Left ventricle myocardium inferior (tissue), 1 donor: Measurements from ENCODE around the gene TBX2. TPM values are rescaled to one million over a fixed set of nuclear protein-coding genes. Genes with fewer than 3 reads are reported as not detected.

Experiments
- DNase-seq: peaks from one replicate; pipeline ENCODE4 v3.0.0-alpha.2; 2020
- H3K27ac ChIP-seq: fragments of 200-600 bp; replicated peaks from 2 replicates; pipeline ENCODE4 v1.8.0; 2021
- H3K27me3 ChIP-seq: fragments of 200-600 bp; 2 replicates; pipeline ENCODE4 v1.8.0; 2021; ENCODE audit warnings: low read depth
- H3K36me3 ChIP-seq: fragments of 200-600 bp; 2 replicates; pipeline ENCODE4 v1.8.0; 2021
- H3K4me1 ChIP-seq: fragments of 200-600 bp; 2 replicates; pipeline ENCODE4 v1.8.0; 2021
- H3K4me3 ChIP-seq: fragments of 200-600 bp; 2 replicates; pipeline ENCODE4 v1.8.0; 2021; ENCODE audit warnings: mild to moderate bottlenecking, moderate library complexity
- H3K9me3 ChIP-seq: fragments of 200-600 bp; replicated peaks from 2 replicates; pipeline ENCODE4 v1.8.0; 2021
- intact Hi-C: fragments of 100-400 bp; cut with micrococcal nuclease; formaldehyde crosslinking; loops from one replicate; pipeline ENCODE4 v1.11.0; 2022
- total RNA-seq: library from RNA; stranded (reverse); fragmentation: NEBNext Ultra II Directional; extraction: Animal tissue kit (Norgen Biotek cat#: 25700); gene quantifications from one replicate; pipeline ENCODE4 v1.2.1, GENCODE V29; 2021
- TF ChIP-seq, protein P1 (sequence below): fragments of 200-600 bp; IDR thresholded peaks from 2 replicates; pipeline ENCODE4 v1.8.0; 2021; ENCODE audit warnings: antibody characterized with exemption, mild to moderate bottlenecking, borderline replicate concordance
- donor health status: DM: no; HTN: yes; CAD: no; lungs with severe emphysema.

TBX2 gene
- total RNA-seq, 1 donor from 2014 or later: 8.2 TPM

DNA sequence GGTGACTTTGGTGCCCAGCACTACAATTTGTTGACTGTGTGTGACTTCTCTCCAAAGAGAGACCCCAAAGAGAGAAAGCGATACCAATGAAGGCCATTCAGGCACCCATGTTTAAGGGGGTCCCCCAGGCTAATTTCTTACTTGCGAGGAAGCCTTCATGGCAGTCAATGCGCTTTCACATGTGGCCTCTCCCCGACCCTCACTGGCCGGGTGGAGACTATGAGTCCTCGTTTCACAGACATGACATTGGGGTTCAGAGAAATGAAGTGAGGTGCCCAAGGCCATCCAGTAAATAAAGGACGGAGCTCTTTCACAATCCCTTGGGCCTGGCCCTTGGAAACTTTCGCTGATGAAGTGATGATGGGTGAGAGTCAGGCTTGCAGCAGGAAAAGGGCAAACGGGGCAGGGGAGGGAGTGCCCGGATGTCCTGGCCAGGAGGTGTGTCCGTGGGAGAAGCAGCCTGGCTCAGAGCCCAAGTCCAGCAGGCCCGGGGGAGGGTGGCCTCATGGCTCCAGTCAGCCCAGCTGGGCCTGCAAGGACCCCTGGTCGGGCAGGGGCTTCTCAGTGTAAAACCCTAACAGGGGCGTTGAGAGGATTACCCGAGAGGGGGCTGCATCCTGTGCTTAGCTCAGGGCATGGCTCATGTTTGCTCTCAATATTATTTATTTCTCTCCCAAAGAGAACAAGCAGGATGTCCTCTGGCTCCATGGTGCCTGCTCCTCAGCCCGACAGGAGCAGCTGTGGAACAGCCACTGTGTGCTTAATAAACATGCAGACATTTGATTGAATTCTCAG, 14.7 kb downstream of the TBX2 start:
- TF ChIP-seq, protein P1, sequence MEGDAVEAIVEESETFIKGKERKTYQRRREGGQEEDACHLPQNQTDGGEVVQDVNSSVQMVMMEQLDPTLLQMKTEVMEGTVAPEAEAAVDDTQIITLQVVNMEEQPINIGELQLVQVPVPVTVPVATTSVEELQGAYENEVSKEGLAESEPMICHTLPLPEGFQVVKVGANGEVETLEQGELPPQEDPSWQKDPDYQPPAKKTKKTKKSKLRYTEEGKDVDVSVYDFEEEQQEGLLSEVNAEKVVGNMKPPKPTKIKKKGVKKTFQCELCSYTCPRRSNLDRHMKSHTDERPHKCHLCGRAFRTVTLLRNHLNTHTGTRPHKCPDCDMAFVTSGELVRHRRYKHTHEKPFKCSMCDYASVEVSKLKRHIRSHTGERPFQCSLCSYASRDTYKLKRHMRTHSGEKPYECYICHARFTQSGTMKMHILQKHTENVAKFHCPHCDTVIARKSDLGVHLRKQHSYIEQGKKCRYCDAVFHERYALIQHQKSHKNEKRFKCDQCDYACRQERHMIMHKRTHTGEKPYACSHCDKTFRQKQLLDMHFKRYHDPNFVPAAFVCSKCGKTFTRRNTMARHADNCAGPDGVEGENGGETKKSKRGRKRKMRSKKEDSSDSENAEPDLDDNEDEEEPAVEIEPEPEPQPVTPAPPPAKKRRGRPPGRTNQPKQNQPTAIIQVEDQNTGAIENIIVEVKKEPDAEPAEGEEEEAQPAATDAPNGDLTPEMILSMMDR: no peak
- no peaks in the 10 kb centered on the region for H3K9me3 ChIP-seq
- H3K4me3 ChIP-seq: peak overlapping the region; percentile 77
- no peak for DNase-seq
- H3K4me1 ChIP-seq: peaks cover 71% of the 10 kb centered on the region
- no peaks in the 10 kb centered on the region for H3K36me3 ChIP-seq
- peaks cover 12% of the 10 kb centered on the region for H3K27me3 ChIP-seq
- H3K27ac ChIP-seq: peak overlapping the region; percentile 93
- intact Hi-C loops: loop anchor here (10.0 kb wide), 1 partner anchor 130 kb away; no protein-coding TSS in a partner anchor

DNA sequence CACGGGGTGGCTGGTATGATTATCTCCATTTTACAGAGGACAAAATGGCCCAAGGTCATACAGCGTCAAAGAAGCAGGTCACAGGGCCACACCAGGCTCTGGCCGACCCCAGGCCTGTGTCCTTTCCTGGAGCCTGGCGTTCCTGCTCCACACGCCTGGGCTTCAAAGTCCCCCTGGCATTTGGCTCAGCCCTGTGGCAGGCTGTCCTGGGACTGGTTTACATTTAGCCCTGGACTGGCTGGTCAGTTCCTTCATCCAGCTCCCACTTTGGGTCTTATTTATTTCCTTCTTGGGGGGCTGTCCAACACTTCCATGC, 15.3 kb downstream of the TBX2 start:
- DNase-seq: no peak
- Histone ChIP-seq H3K36me3 (no peaks in the 10 kb centered on the region), H3K27ac (peak overlapping the region; percentile 93), H3K9me3 (no peaks in the 10 kb centered on the region), H3K4me1 (peaks cover 68% of the 10 kb centered on the region), H3K4me3 (no peak overlapping the region), H3K27me3 (peaks cover 18% of the 10 kb centered on the region)
- TF ChIP-seq, protein P1: no peak
- intact Hi-C loops: loop anchor here (10.0 kb wide), 1 partner anchor 130 kb away; no protein-coding TSS in a partner anchor

DNA sequence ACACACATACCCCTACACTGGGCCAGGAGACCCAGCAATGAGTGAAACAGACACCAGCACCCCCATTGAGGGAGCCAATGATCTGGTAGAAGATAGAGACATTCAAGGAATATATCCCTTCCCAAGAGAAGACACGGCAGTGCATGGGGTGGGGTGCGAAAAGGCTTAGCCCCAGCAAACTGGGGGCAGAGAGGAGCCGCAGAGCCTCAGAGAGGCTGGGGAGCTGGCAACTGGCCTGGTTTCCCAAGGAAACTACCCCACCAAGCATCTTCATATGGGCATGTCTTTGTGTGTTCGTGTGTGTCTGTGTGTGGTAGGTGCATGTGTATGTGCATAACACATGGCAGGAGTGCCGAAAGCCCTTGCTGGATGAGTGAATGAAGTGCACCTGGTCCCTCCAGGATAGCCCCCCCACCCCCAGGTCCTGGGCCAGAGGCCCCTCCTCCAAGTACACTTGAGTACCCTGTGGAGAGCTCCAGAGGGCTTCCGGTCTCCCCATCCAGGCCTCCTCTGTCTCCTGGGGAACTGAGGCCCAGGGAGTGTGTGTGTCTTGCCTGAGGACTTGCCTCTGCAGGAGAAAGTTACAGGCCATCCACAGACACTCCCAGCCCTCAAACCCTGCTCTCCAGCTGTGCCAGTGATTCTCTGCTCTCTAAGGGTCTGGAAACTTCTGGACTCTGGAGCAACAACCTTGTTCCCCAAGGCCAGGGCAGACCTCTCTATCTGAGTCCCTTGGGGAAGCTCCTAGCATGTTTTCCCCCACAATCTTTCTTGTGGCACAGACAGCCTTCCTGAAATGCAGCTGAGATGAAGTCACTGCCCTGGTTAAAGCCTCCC, 15.9 kb downstream of the TBX2 start:
- H3K4me1 ChIP-seq: peaks cover 61% of the 10 kb centered on the region
- intact Hi-C loops: loop anchor here (10.0 kb wide), 1 partner anchor 129 kb away; no protein-coding TSS in a partner anchor
- no peak for DNase-seq
- H3K27me3 ChIP-seq: peaks cover 18% of the 10 kb centered on the region
- no peaks in the 10 kb centered on the region for H3K36me3 ChIP-seq
- peak overlapping the region; percentile 93 for H3K27ac ChIP-seq
- TF ChIP-seq, protein P1: no peak
- H3K4me3 ChIP-seq: no peak overlapping the region
- H3K9me3 ChIP-seq: no peaks in the 10 kb centered on the region

DNA sequence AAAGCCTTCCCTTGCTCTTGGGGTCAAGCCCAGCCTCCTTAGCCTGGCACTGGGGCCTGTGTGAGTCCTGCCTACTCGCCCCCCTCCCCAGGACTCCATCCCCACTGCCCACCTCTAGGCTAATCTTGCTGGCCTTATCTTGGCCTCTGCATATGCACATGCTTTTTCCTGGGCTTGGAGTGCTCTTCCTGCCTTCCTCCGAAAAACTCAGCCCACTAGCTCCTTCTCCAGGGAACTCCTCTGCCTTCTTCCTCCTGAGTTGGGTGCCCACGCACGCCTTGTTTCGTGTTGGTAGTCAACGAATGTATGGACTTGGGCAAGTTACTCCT, 16.5 kb downstream of the TBX2 start:
- intact Hi-C loops: loop anchor here (10.0 kb wide), 1 partner anchor 129 kb away; no protein-coding TSS in a partner anchor
- DNase-seq: no peak
- TF ChIP-seq, protein P1: no peak
- H3K4me1 ChIP-seq: peaks cover 55% of the 10 kb centered on the region
- H3K4me3 ChIP-seq: peak overlapping the region; percentile 55
- H3K9me3 ChIP-seq: no peaks in the 10 kb centered on the region
- H3K36me3 ChIP-seq: no peaks in the 10 kb centered on the region
- H3K27me3 ChIP-seq: peaks cover 23% of the 10 kb centered on the region
- H3K27ac ChIP-seq: peak overlapping the region; percentile 69

DNA sequence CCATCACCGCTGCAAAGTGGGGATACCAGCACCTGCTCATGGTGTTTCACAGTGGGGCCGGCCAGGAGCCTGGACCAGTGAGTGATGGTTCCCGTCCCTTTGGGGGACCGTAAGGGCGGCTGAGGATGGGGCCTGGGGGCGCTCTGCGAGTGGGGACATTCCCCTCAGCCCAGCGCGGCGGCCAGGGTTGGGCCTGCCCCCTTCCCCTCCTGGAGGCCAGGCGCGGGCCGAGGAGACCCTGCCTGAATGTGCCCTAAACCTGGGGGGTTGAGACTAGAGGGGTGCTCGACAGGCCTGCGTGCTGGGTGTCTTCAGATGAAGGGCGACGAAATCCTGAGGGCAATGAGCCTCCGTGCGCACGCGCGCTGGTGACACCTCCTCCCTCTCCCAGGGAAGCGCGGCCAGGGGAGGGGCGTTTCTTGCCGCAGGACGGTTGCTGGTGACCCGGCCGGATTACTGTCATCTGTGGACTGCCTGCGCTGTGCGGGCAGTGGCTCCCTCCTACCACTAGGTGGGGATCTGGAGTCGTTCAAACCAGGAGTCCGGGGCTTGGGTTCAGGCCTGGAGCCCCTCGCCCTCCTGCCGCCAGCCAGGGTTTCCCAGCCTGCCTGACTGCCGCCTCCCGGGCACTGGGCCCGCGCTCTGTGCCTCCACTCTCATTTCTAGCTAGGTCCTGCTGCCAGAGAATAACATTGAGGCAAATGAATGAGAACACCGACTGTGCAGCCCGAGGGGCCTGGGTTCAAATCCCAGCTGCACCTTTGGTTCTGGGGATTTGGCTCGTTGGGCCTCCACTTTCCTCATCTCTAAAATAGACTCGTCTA, 17.1 kb downstream of the TBX2 start:
- H3K4me3 ChIP-seq: peak overlapping the region; percentile 55
- no peaks in the 10 kb centered on the region for H3K9me3 ChIP-seq
- H3K27me3 ChIP-seq: peaks cover 29% of the 10 kb centered on the region
- peak; percentile 90 for DNase-seq
- H3K36me3 ChIP-seq: no peaks in the 10 kb centered on the region
- intact Hi-C loops: loop anchor here (10.0 kb wide), 1 partner anchor 128 kb away; no protein-coding TSS in a partner anchor
- TF ChIP-seq, protein P1: peak; percentile 97
- H3K4me1 ChIP-seq: peaks cover 49% of the 10 kb centered on the region
- peak overlapping the region; percentile 69 for H3K27ac ChIP-seq
